Esophagus muscularis mucosa (tissue), 4 donors: Measurements from ENCODE around the gene LTN1. TPM values are rescaled to one million over a fixed set of nuclear protein-coding genes. Genes with fewer than 3 reads are reported as not detected.
"Not testable (repeated sequence)": the region's sequence is repeated elsewhere in the genome, so short reads cannot be mapped to it uniquely, and the experiment has no call there.

Experiments
- DNase-seq: peaks from one replicate; pipeline ENCODE4 v3.0.0-alpha.2; 2017; ENCODE audit errors: extremely low spot score
- H3K27ac ChIP-seq, 4 donors: fragments of 200-600 bp; sonication (generic); replicated peaks in 1 of 4; 1 replicate in 3 of 4; 2 replicates in 1 of 4; pipeline ENCODE4 v1.5.1; 2016 to 2019; ENCODE audit warnings: mild to moderate bottlenecking in 1 of 4
- H3K27me3 ChIP-seq, 4 donors: fragments of 200-600 bp; sonication (generic); one replicate each; pipeline versions ENCODE4 v1.5.1 to v1.6.0; 2016 to 2019
- H3K36me3 ChIP-seq, 4 donors: fragments of 200-600 bp; sonication (generic); one replicate each; pipeline ENCODE4 v1.5.1; 2016 to 2019
- H3K4me1 ChIP-seq, 4 donors: fragments of 200-600 bp; sonication (generic); one replicate each; pipeline ENCODE4 v1.5.1; 2016 to 2019
- H3K4me3 ChIP-seq, 4 donors: fragments of 200-600 bp; sonication (generic); 1 replicate in 2 of 4; 2 replicates in 2 of 4; pipeline ENCODE4 v1.5.1; 2016 to 2019; ENCODE audit warnings: mild to moderate bottlenecking in 4 of 4, moderate library complexity in 1 of 4
- H3K9me3 ChIP-seq, 4 donors: fragments of 200-600 bp; sonication (generic); 1 replicate in 3 of 4; 2 replicates in 1 of 4; pipeline ENCODE4 v1.5.1; 2016 to 2019
- CTCF ChIP-seq, 3 experiments: fragments of 200-600 bp in 2 of 3; fragments of 450-650 bp in 1 of 3; sonication (generic) in 2 of 3; IDR thresholded peaks; one replicate each; pipeline ENCODE4 v1.5.1; 2017 to 2019; ENCODE audit warnings: antibody characterized with exemption in 3 of 3, mild to moderate bottlenecking in 2 of 3, moderate library complexity in 1 of 3
- EP300 ChIP-seq: sonication (generic); formaldehyde crosslinking; IDR thresholded peaks from one replicate; pipeline ENCODE4 v1.6.1; 2017; ENCODE audit warnings: antibody characterized with exemption
- POLR2A ChIP-seq: fragments of 450-650 bp; IDR thresholded peaks from one replicate; pipeline ENCODE4 v1.6.1; 2017; ENCODE audit warnings: antibody characterized with exemption, moderate library complexity, mild to moderate bottlenecking, low read depth
- POLR2AphosphoS5 ChIP-seq, 2 donors: sonication (generic); formaldehyde crosslinking; IDR thresholded peaks; one replicate each; pipeline ENCODE4 v1.6.1; 2017; ENCODE audit warnings: antibody characterized with exemption in 2 of 2
- WGBS: methylation state at CpG from one replicate; pipeline ENCODE4 v1.1.5; 2018; 5-methylcytosine and 5-hydroxymethylcytosine counted together
- intact Hi-C: fragments of 100-400 bp; cut with DNase I; formaldehyde crosslinking; loops from one replicate; pipeline ENCODE4 v1.15.1; 2023
- total RNA-seq, 4 donors: library from RNA; depleted of rRNA; stranded (reverse); fragments of >200 nt; gene quantifications; one replicate each; pipeline versions ENCODE4 v1.1.0 to v1.2.1, GENCODE V29; 2016

Gene LTN1
- total RNA-seq, 4 donors from 2014 or later: 19.4 to 39.7 (median 26.5) TPM

- H3K4me1 ChIP-seq: peaks cover 3 to 27% (median 18%) of the 10 kb centered on the region in 4 donors
- no peak for DNase-seq
- H3K9me3 ChIP-seq: no peaks in the 10 kb centered on the region
- no peak overlapping the region for H3K4me3 ChIP-seq
- TF ChIP-seq EP300: no peak
- TF ChIP-seq POLR2AphosphoS5 (IDR thresholded peaks at IDR 0.05): no peak
- TF ChIP-seq CTCF (IDR thresholded peaks at IDR 0.05): no peak
- no peak for TF ChIP-seq POLR2A
- H3K27ac ChIP-seq: no peak overlapping the region
- no peaks in the 10 kb centered on the region for H3K27me3 ChIP-seq
- WGBS: 87% methylated on average over 2 of the region's 2 CpGs
- intact Hi-C loops: no loop called here
- peaks cover 0 to 74% (median 49%) of the 10 kb centered on the region in 4 donors for H3K36me3 ChIP-seq
Observed at GRCh38 chr21:28937737-28938136, 54.9 kb downstream of the LTN1 start.

GRCh38 chr21:28936721-28937120 is 56.0 kb downstream of the LTN1 start:
- Histone ChIP-seq H3K27me3 (no peaks in the 10 kb centered on the region), H3K9me3 (no peaks in the 10 kb centered on the region), H3K27ac (no peak overlapping the region), H3K36me3 (peaks cover 0 to 66% (median 44%) of the 10 kb centered on the region in 4 donors), H3K4me1 (peaks cover 3 to 26% (median 18%) of the 10 kb centered on the region in 4 donors), H3K4me3 (no peak overlapping the region)
- 100% methylated on average over 2 of the region's 2 CpGs for WGBS
- no peak for TF ChIP-seq CTCF (IDR thresholded peaks at IDR 0.05)
- no peak for TF ChIP-seq EP300
- TF ChIP-seq POLR2AphosphoS5 (IDR thresholded peaks at IDR 0.05): no peak
- no peak for TF ChIP-seq POLR2A
- intact Hi-C loops: no loop called here
- DNase-seq: no peak

GRCh38 chr21:28936036-28936435 is 56.6 kb downstream of the LTN1 start:
- WGBS: 87% methylated on average over 1 of the region's 1 CpG
- H3K4me1 ChIP-seq: peaks cover 3 to 25% (median 18%) of the 10 kb centered on the region in 4 donors
- H3K36me3 ChIP-seq: peaks cover 0 to 65% (median 40%) of the 10 kb centered on the region in 4 donors
- H3K4me3 ChIP-seq: no peak overlapping the region
- H3K27me3 ChIP-seq: no peaks in the 10 kb centered on the region
- TF ChIP-seq CTCF (IDR thresholded peaks at IDR 0.05) (no peak), POLR2A (no peak), POLR2AphosphoS5 (IDR thresholded peaks at IDR 0.05) (no peak), EP300 (no peak)
- H3K9me3 ChIP-seq: no peaks in the 10 kb centered on the region
- intact Hi-C loops: no loop called here
- no peak overlapping the region for H3K27ac ChIP-seq
- DNase-seq: no peak

GRCh38 chr21:28932717-28933116 is 60.0 kb downstream of the LTN1 start:
- intact Hi-C loops: no loop called here
- H3K4me1 ChIP-seq: peaks cover 0 to 16% (median 10%) of the 10 kb centered on the region in 4 donors
- H3K27ac ChIP-seq: no peak overlapping the region
- H3K27me3 ChIP-seq: no peaks in the 10 kb centered on the region
- WGBS: 85% methylated on average over 2 of the region's 2 CpGs
- TF ChIP-seq POLR2A: no peak
- TF ChIP-seq CTCF (IDR thresholded peaks at IDR 0.05): no peak
- no peak for TF ChIP-seq EP300
- TF ChIP-seq POLR2AphosphoS5 (IDR thresholded peaks at IDR 0.05): no peak
- H3K9me3 ChIP-seq: no peaks in the 10 kb centered on the region
- no peak for DNase-seq
- H3K36me3 ChIP-seq: peaks cover 0 to 56% (median 31%) of the 10 kb centered on the region in 4 donors
- H3K4me3 ChIP-seq: no peak overlapping the region

- peaks cover 0 to 16% (median 10%) of the 10 kb centered on the region in 4 donors for H3K4me1 ChIP-seq
- 92% methylated on average over 6 of the region's 6 CpGs for WGBS
- H3K4me3 ChIP-seq, DNase-seq, H3K27me3 ChIP-seq, H3K9me3 ChIP-seq, intact Hi-C loops: not testable (repeated sequence)
- peaks cover 0 to 50% (median 29%) of the 10 kb centered on the region in 4 donors for H3K36me3 ChIP-seq
- peak overlapping the region in 3 of 4 donors; percentile 3 to 11 (median 8) for H3K27ac ChIP-seq
Observed at GRCh38 chr21:28931708-28932372, 60.8 kb downstream of the LTN1 start.
